SK-N-SH (cell line): ENCODE data around the gene CACNA1F.

Experiments used
- CTCF ChIP-seq: fragments of 200-600 bp; sonication (generic); IDR thresholded peaks from 2 replicates; pipeline ENCODE4 v1.6.1; 2017; ENCODE audit warnings: antibody characterized with exemption, mild to moderate bottlenecking, moderate library complexity
- EZH2phosphoT487 ChIP-seq: fragments of 200-600 bp; sonication (generic); IDR thresholded peaks from 2 replicates; pipeline ENCODE4 v1.6.1; 2017; ENCODE audit warnings: low read depth, mixed run types, mild to moderate bottlenecking, antibody characterized with exemption, moderate library complexity, borderline replicate concordance
- JUND ChIP-seq: IDR thresholded peaks from 2 replicates; pipeline ENCODE4 v1.4.0; 2012
- MAX ChIP-seq: IDR thresholded peaks from 2 replicates; pipeline ENCODE4 v1.4.0; 2012; ENCODE audit warnings: low read depth
- NFIC ChIP-seq: IDR thresholded peaks from 2 replicates; pipeline ENCODE4 v1.4.0; 2012; ENCODE audit warnings: borderline replicate concordance
- POLR2AphosphoS5 ChIP-seq: IDR thresholded peaks from 2 replicates; pipeline ENCODE4 v1.6.1; 2012; ENCODE audit warnings: low read depth, low read length
- RAD21 ChIP-seq: IDR thresholded peaks from 2 replicates; pipeline ENCODE4 v1.6.1; 2012; ENCODE audit warnings: mild to moderate bottlenecking, low read length
- SIN3A ChIP-seq: IDR thresholded peaks from 2 replicates; pipeline ENCODE4 v1.6.1; 2012; ENCODE audit warnings: low read depth, mild to moderate bottlenecking, low read length, moderate library complexity, borderline replicate concordance
- USF2 ChIP-seq: fragments of 150-350 bp; IDR thresholded peaks from 2 replicates; pipeline ENCODE4 v1.6.1; 2017; ENCODE audit warnings: antibody characterized with exemption, low read length, low read depth, borderline replicate concordance

GRCh38 chrX:49254639-49255038 lies 21.5 kb upstream of the CACNA1F start:
- TF ChIP-seq RAD21 (no peak), CTCF (no peak), NFIC (no peak), SIN3A (no peak), JUND (no peak), MAX (no peak), USF2 (no peak), POLR2AphosphoS5 (no peak), EZH2phosphoT487 (no peak)
